CD4-positive, alpha-beta memory T cell (primary cell): Measurements from ENCODE around the gene RPSA. TPM values are rescaled to one million over a fixed set of nuclear protein-coding genes. Genes with fewer than 3 reads are reported as not detected.

Source experiments
- CTCF ChIA-PET: fragments of 350-600 bp; sonication (Branson Sonifier 250); formaldehyde crosslinking; loops from one replicate; lab custom pipeline; 2021; ENCODE audit warnings: inconsistent platforms; ENCODE audit not compliant: partially characterized antibody; lab: Charles Lee
- POLR2A ChIA-PET: fragments of 350-600 bp; sonication (Branson Sonifier 250); formaldehyde crosslinking; loops from one replicate; lab custom pipeline; 2021; ENCODE audit not compliant: partially characterized antibody; lab: Charles Lee
- DNase-seq, 5 donors: peaks; one replicate each; pipeline versions ENCODE4 v3.0.0 to v3.0.0-alpha.2; 2020 to 2022; ENCODE audit warnings: mixed read lengths in 1 of 5
- H3K27ac ChIP-seq: one replicate; pipeline ENCODE4 v1.7.0; 2013; ENCODE audit warnings: low read depth, low read length
- H3K27me3 ChIP-seq: 2 replicates; pipeline ENCODE4 v1.7.0; 2013; ENCODE audit warnings: mild to moderate bottlenecking, low read length, moderate library complexity; ENCODE audit not compliant: insufficient read depth
- H3K36me3 ChIP-seq: 2 replicates; pipeline ENCODE4 v1.7.0; 2013; ENCODE audit warnings: mild to moderate bottlenecking, low read length, moderate library complexity; ENCODE audit not compliant: insufficient read depth
- H3K4me1 ChIP-seq: 2 replicates; pipeline ENCODE4 v1.7.0; 2013; ENCODE audit warnings: mild to moderate bottlenecking, low read length, moderate library complexity; ENCODE audit not compliant: insufficient read depth
- H3K4me3 ChIP-seq, 2 donors: one replicate each; pipeline ENCODE4 v1.7.0; 2013; ENCODE audit warnings: low read length in 2 of 2, mild to moderate bottlenecking in 1 of 2
- H3K9me3 ChIP-seq, 2 donors: one replicate each; pipeline ENCODE4 v1.7.0; 2013; ENCODE audit warnings: low read length in 2 of 2, control low read depth in 1 of 2; ENCODE audit not compliant: control insufficient read depth in 1 of 2
- H3K27ac Mint-ChIP-seq, 7 donors: one replicate each; pipeline ENCODE4 v1.8.0; 2020 to 2021; ENCODE audit warnings: mixed read lengths in 7 of 7, mild to moderate bottlenecking in 6 of 7, inconsistent platforms in 3 of 7, moderate library complexity in 3 of 7
- H3K27me3 Mint-ChIP-seq, 2 donors: one replicate each; pipeline ENCODE4 v1.8.0; 2020 to 2021; ENCODE audit warnings: mixed read lengths in 2 of 2
- H3K36me3 Mint-ChIP-seq, 2 donors: one replicate each; pipeline ENCODE4 v1.8.0; 2020 to 2021; ENCODE audit warnings: mixed read lengths in 2 of 2, inconsistent platforms in 1 of 2, mild to moderate bottlenecking in 1 of 2
- H3K4me1 Mint-ChIP-seq, 4 donors: one replicate each; pipeline ENCODE4 v1.8.0; 2020 to 2021; ENCODE audit warnings: mixed read lengths in 4 of 4, mild to moderate bottlenecking in 1 of 4
- H3K4me3 Mint-ChIP-seq, 8 donors: one replicate each; pipeline ENCODE4 v1.8.0; 2020 to 2021; ENCODE audit warnings: mixed read lengths in 8 of 8, mild to moderate bottlenecking in 7 of 8, moderate library complexity in 6 of 8, inconsistent platforms in 3 of 8
- H3K9me3 Mint-ChIP-seq, 8 donors: one replicate each; pipeline ENCODE4 v1.8.0; 2020 to 2021; ENCODE audit warnings: mixed read lengths in 8 of 8, mild to moderate bottlenecking in 5 of 8, inconsistent platforms in 3 of 8, moderate library complexity in 1 of 8
- intact Hi-C: fragments of 100-400 bp; cut with micrococcal nuclease; formaldehyde crosslinking; loops from one replicate; pipeline ENCODE4 v1.15.1; 2023
- polyA plus RNA-seq, 2 donors: library from polyadenylated mRNA; unstranded; fragments of 300-500 nt; fragmentation: Illumina TruSeq; gene quantifications; one replicate each; pipeline ENCODE4 v1.2.3, GENCODE V29; 2021
- total RNA-seq, 2 experiments: library from RNA; stranded (reverse); gene quantifications; one replicate each; pipeline ENCODE4 v1.2.3, GENCODE V29; 2021

Gene RPSA
- total and polyA plus RNA-seq, 4 experiments from 2014 or later: 1,062 to 1,688 (median 1,447) TPM

DNA sequence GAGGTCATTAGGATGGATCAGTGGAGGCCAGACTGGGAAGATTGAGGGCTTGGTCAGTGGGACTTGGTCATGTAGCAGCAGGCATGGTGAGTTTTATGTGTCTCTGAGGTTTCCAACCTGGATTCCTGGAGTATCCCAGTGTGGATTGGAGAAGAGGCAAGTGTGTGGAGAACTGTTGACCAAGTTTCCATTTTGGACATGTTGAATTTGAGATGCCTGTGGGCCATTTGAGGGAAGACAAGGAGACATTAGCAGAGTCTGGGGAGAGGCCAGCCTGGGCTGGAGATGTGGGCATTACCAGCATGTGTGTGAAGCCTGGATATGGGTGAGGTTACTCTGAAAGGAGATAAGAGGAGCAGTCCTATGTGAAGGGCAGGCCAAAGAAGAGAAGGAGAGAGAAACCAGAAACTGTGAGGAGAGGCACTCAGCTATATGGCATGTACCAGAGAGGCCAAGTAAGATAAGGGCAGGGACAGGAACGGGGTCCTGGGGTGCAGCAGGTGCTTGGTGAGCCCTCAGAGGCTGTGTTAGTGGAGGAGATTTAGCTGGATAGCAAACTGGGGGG is 19.0 kb upstream of the RPSA start:
- H3K27ac ChIP-seq: no peak overlapping the region
- H3K9me3 ChIP-seq: no peaks in the 10 kb centered on the region
- no peak for DNase-seq
- H3K4me3 Mint-ChIP-seq: peak overlapping the region in 4 of 8 donors; percentile 22 to 55 (median 25)
- intact Hi-C loops: loop anchor here (10.0 kb wide), 3 partner anchors 893 to 1137 kb away; partner anchors contain the start of genes EXOG, RPL14 and ZNF621
- H3K4me1 Mint-ChIP-seq: peaks cover 45 to 84% (median 58%) of the 10 kb centered on the region in 4 donors
- H3K27me3 ChIP-seq: no peaks in the 10 kb centered on the region
- no peaks in the 10 kb centered on the region for H3K27me3 Mint-ChIP-seq
- H3K4me1 ChIP-seq: peaks cover 58% of the 10 kb centered on the region
- POLR2A ChIA-PET: interaction anchor here (7.2 kb wide), 1 partner anchor 20 kb away, joined by 75 read pairs; the partner anchor contains the start of gene RPSA
- peak overlapping the region; percentile 28 to 97 (median 74) for H3K27ac Mint-ChIP-seq
- no peaks in the 10 kb centered on the region for H3K9me3 Mint-ChIP-seq
- H3K36me3 ChIP-seq: peaks cover 22% of the 10 kb centered on the region
- H3K4me3 ChIP-seq: no peak overlapping the region
- CTCF ChIA-PET: interaction anchor here (1.4 to 2.8 kb wide), 3 partner anchors 10 to 95 kb away, joined by 3 to 17 read pairs (median 13); partner anchors contain the start of gene RPSA
- H3K36me3 Mint-ChIP-seq: peaks cover 29 to 56% of the 10 kb centered on the region in 2 donors

DNA sequence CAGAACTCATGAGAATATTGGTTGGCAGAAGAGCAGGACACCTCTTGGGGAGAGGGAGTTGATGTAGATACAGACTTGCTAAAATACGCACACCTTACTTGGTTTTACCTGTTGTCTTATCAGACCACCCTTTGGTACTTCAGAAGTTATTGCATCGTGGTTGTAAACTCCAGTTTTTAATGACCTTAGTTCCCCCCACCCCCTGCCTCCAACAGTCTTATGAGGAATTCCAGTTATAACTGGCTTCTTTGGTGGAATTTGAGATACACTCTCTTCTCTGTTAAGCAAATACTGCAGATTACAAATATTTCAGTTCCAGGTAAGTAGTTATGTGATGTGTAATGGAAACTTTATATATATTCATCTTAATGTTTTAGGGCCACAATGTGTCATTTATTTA is 18.4 kb upstream of the RPSA start:
- intact Hi-C loops: loop anchor here (10.0 kb wide), 3 partner anchors 893 to 1137 kb away; partner anchors contain the start of genes EXOG, RPL14 and ZNF621
- ChIA-PET POLR2A (interaction anchor here (7.2 kb wide), 1 partner anchor 19 kb away, joined by 75 read pairs; the partner anchor contains the start of gene RPSA), CTCF (interaction anchor here (0.6 to 2.8 kb wide), 4 partner anchors 10 to 29 kb away, joined by 3 to 17 read pairs (median 8); partner anchors contain the start of gene RPSA)
- no peak overlapping the region for H3K4me3 ChIP-seq
- no peaks in the 10 kb centered on the region for H3K9me3 ChIP-seq
- H3K36me3 ChIP-seq: peaks cover 28% of the 10 kb centered on the region
- peak overlapping the region in 5 of 7 donors; percentile 27 to 97 (median 74) for H3K27ac Mint-ChIP-seq
- H3K36me3 Mint-ChIP-seq: peaks cover 30 to 62% of the 10 kb centered on the region in 2 donors
- H3K4me1 ChIP-seq: peaks cover 55% of the 10 kb centered on the region
- H3K9me3 Mint-ChIP-seq: no peaks in the 10 kb centered on the region
- H3K27me3 ChIP-seq: no peaks in the 10 kb centered on the region
- H3K27ac ChIP-seq: no peak overlapping the region
- H3K4me3 Mint-ChIP-seq: peak overlapping the region in 1 of 8 donors; percentile 55
- DNase-seq: no peak
- no peaks in the 10 kb centered on the region for H3K27me3 Mint-ChIP-seq
- H3K4me1 Mint-ChIP-seq: peaks cover 41 to 84% (median 58%) of the 10 kb centered on the region in 4 donors

DNA sequence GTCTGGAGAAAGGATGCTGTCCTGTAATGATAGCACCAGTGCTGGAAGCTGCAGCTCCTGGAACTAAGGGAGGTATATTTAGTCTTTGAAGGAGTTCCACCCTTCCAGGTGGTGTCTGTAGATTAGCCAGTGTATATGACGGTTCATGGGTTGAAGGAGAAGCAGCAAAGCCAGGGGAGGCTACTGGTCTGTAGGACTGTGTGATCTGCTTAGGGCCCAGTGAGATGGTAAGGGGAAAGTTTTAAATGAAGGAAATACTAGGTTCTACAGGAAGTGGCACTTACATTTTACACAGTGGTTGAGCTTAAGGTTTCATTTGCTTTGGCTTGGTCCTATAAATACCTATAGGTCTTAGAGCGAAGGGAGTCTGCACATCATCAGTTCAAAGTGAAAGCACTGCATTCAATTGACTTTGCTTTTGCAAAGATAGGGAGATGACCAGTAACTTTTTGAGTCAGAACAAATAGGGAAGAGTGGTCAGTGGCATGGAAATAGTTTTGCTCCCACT is 17.7 kb upstream of the RPSA start:
- intact Hi-C loops: loop anchor here (10.0 kb wide), 3 partner anchors 894 to 1136 kb away; partner anchors contain the start of genes EXOG, RPL14 and ZNF621
- Mint-ChIP-seq H3K27me3 (no peaks in the 10 kb centered on the region), H3K36me3 (peaks cover 35 to 62% of the 10 kb centered on the region in 2 donors), H3K27ac (peak overlapping the region; percentile 48 to 97 (median 81)), H3K4me3 (peak overlapping the region in 6 of 8 donors; percentile 26 to 63 (median 43)), H3K4me1 (peaks cover 41 to 84% (median 55%) of the 10 kb centered on the region in 4 donors), H3K9me3 (no peaks in the 10 kb centered on the region)
- Histone ChIP-seq H3K9me3 (no peaks in the 10 kb centered on the region), H3K36me3 (peaks cover 35% of the 10 kb centered on the region), H3K4me3 (no peak overlapping the region), H3K27me3 (no peaks in the 10 kb centered on the region), H3K4me1 (peaks cover 55% of the 10 kb centered on the region), H3K27ac (peak overlapping the region; percentile 25)
- ChIA-PET POLR2A (interaction anchor here (7.2 kb wide), 1 partner anchor 19 kb away, joined by 75 read pairs; the partner anchor contains the start of gene RPSA), CTCF (interaction anchor here (0.6 to 2.8 kb wide), 4 partner anchors 11 to 28 kb away, joined by 3 to 13 read pairs (median 4); no protein-coding TSS in a partner anchor)
- DNase-seq: no peak

DNA sequence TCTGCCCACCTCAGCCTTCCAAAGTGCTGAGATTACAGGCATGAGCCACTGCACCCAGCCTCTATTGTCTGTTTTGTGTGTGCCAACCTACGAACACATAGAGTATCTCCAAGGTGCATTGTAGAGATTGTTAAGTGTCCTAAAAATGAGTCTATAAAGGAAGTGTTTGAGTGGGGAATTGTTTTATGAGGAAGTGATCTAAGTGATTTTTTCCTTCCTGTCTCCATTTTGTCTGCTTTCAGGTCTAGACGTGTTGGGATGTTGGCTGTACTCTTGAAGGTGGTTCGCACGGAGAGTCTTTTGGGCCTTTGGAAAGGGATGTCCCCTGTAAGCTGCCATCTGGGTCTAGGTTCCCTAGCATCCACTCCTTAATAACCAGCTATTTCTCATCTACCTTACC is 16.3 kb upstream of the RPSA start:
- peaks cover 47% of the 10 kb centered on the region for H3K36me3 ChIP-seq
- ChIA-PET POLR2A (interaction anchor here (1.3 to 7.2 kb wide), 2 partner anchors 8 to 17 kb away, joined by 5 to 75 read pairs; partner anchors contain the start of gene RPSA), CTCF (interaction anchor here (1.6 kb wide), 1 partner anchor 12 kb away, joined by 4 read pairs; no protein-coding TSS in a partner anchor)
- Mint-ChIP-seq H3K27me3 (no peaks in the 10 kb centered on the region), H3K4me1 (peaks cover 39 to 77% (median 48%) of the 10 kb centered on the region in 4 donors), H3K9me3 (no peaks in the 10 kb centered on the region), H3K36me3 (peaks cover 48 to 73% of the 10 kb centered on the region in 2 donors), H3K4me3 (peak overlapping the region in 2 of 8 donors; percentile 1 to 11), H3K27ac (peak overlapping the region in 4 of 7 donors; percentile 5 to 83 (median 44))
- no peak for DNase-seq
- H3K27ac ChIP-seq: no peak overlapping the region
- peaks cover 46% of the 10 kb centered on the region for H3K4me1 ChIP-seq
- no peak overlapping the region for H3K4me3 ChIP-seq
- H3K9me3 ChIP-seq: no peaks in the 10 kb centered on the region
- intact Hi-C loops: no loop called here
- no peaks in the 10 kb centered on the region for H3K27me3 ChIP-seq

DNA sequence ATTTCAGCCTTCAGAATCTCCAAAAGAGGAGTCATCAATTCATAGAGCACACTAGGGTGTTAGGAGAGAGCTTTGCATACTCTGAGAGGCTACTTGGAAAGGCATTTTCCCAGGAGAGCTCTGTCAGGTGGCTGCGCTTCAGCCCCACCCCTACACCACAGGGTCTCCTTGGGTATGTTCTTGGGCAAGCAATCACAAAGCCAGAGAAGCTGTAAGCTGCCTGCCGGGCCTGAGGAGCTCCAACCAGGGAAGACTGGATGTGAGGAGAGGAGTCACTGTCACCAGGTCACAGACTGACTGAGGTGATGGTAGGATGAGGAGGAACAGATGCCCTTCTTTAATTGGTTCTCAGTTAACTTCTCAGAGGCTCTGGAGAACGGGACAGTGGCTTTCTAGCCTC is 9.8 kb upstream of the RPSA start:
- no peaks in the 10 kb centered on the region for H3K9me3 ChIP-seq
- POLR2A ChIA-PET: interaction anchor here (1.6 kb wide), 1 partner anchor 10 kb away, joined by 5 read pairs; the partner anchor contains the start of gene RPSA
- no peak overlapping the region for H3K27ac ChIP-seq
- no peaks in the 10 kb centered on the region for H3K27me3 ChIP-seq
- Mint-ChIP-seq H3K27ac (peak overlapping the region in 1 of 7 donors; percentile 5), H3K27me3 (no peaks in the 10 kb centered on the region), H3K9me3 (no peaks in the 10 kb centered on the region), H3K4me3 (no peak overlapping the region), H3K4me1 (peaks cover 0 to 16% (median under 1%) of the 10 kb centered on the region in 4 donors), H3K36me3 (peaks cover 70 to 78% of the 10 kb centered on the region in 2 donors)
- CTCF ChIA-PET: no interaction called here
- intact Hi-C loops: no loop called here
- H3K4me1 ChIP-seq: no peaks in the 10 kb centered on the region
- no peak for DNase-seq
- peaks cover 44% of the 10 kb centered on the region for H3K36me3 ChIP-seq
- no peak overlapping the region for H3K4me3 ChIP-seq

DNA sequence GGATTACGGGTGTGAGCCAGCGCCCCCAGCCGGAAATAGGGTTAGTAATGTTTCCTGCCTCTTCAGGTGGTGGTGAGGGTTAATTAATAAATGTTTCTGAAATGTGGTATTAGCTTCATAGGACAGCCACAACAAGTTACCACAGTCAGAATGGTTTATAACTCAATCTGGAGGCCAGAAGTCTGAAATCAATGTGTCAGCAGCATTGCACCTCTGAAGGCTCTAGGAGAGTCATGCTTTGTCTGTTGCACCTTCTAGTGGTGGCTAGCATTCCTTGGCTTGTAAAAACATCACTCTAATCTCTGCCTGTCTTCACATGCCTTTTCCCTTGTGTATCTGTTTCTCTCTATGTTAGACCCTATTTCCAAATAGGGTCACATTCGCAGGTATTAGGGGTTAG is 7.8 kb upstream of the RPSA start:
- Histone ChIP-seq H3K9me3 (no peaks in the 10 kb centered on the region), H3K36me3 (peaks cover 27% of the 10 kb centered on the region), H3K4me1 (no peaks in the 10 kb centered on the region), H3K4me3 (no peak overlapping the region), H3K27ac (no peak overlapping the region), H3K27me3 (no peaks in the 10 kb centered on the region)
- no peak for DNase-seq
- POLR2A ChIA-PET: interaction anchor here (1.2 to 1.4 kb wide), 2 partner anchors 8 to 9 kb away, joined by 3 to 5 read pairs; partner anchors contain the start of gene RPSA
- peak overlapping the region in 2 of 7 donors; percentile 17 to 46 for H3K27ac Mint-ChIP-seq
- no peaks in the 10 kb centered on the region for H3K27me3 Mint-ChIP-seq
- H3K36me3 Mint-ChIP-seq: peaks cover 58 to 61% of the 10 kb centered on the region in 2 donors
- H3K9me3 Mint-ChIP-seq: no peaks in the 10 kb centered on the region
- intact Hi-C loops: no loop called here
- no peak overlapping the region for H3K4me3 Mint-ChIP-seq
- H3K4me1 Mint-ChIP-seq: peaks cover 0 to 6% (median 0%) of the 10 kb centered on the region in 4 donors
- CTCF ChIA-PET: interaction anchor here (0.9 to 1.3 kb wide), 4 partner anchors 9 to 111 kb away, joined by 3 to 4 read pairs (median 4); no protein-coding TSS in a partner anchor
